Stomach (tissue), 9 donors: ENCODE data around the gene STK33. TPM values are rescaled to one million over a fixed set of nuclear protein-coding genes. Genes with fewer than 3 reads are reported as not detected.

Experiments used
- DNase-seq, 2 donors: peaks; one replicate each; pipeline versions ENCODE4 v3.0.0 to v3.0.0-alpha.2; 2013 to 2019
- H3K27ac ChIP-seq, 5 donors: fragments of 200-600 bp in 4 of 5; sonication (generic) in 4 of 5; one replicate each; pipeline ENCODE4 v1.5.1; 2013 to 2019; ENCODE audit warnings: mild to moderate bottlenecking in 1 of 5, moderate library complexity in 1 of 5
- H3K27me3 ChIP-seq, 3 donors: fragments of 200-600 bp; sonication (generic); one replicate each; pipeline ENCODE4 v1.5.1; 2017 to 2019; ENCODE audit warnings: mixed run types in 1 of 3
- H3K36me3 ChIP-seq, 4 donors: fragments of 200-600 bp; sonication (generic); 1 replicate in 3 of 4; 2 replicates in 1 of 4; pipeline ENCODE4 v1.5.1; 2016 to 2019
- H3K4me1 ChIP-seq, 4 donors: fragments of 200-600 bp; sonication (generic); one replicate each; pipeline ENCODE4 v1.5.1; 2016 to 2019
- H3K4me3 ChIP-seq, 4 donors: fragments of 200-600 bp; sonication (generic) in 3 of 4; one replicate each; pipeline ENCODE4 v1.5.1; 2016 to 2019; ENCODE audit warnings: mild to moderate bottlenecking in 1 of 4
- H3K9me3 ChIP-seq, 4 donors: fragments of 200-600 bp; sonication (generic); one replicate each; pipeline ENCODE4 v1.5.1; 2016 to 2019
- CTCF ChIP-seq, 7 experiments: fragments of 450-650 bp in 4 of 7; fragments of 200-600 bp in 3 of 7; sonication (generic) in 3 of 7; IDR thresholded peaks; one replicate each; pipeline ENCODE4 v1.5.1; 2016 to 2019; ENCODE audit warnings: antibody characterized with exemption in 7 of 7, control low read depth in 2 of 7, mild to moderate bottlenecking in 1 of 7
- EP300 ChIP-seq: sonication (generic); formaldehyde crosslinking; IDR thresholded peaks from one replicate; pipeline ENCODE4 v1.6.1; 2017; ENCODE audit warnings: antibody characterized with exemption
- POLR2A ChIP-seq, 4 donors: fragments of 450-650 bp; IDR thresholded peaks; one replicate each; pipeline ENCODE4 v1.6.1; 2016; ENCODE audit warnings: antibody characterized with exemption in 4 of 4, control low read depth in 2 of 4, mild to moderate bottlenecking in 1 of 4, moderate library complexity in 1 of 4
- POLR2AphosphoS5 ChIP-seq, 3 donors: sonication (generic); formaldehyde crosslinking; IDR thresholded peaks; one replicate each; pipeline ENCODE4 v1.6.1; 2016; ENCODE audit warnings: antibody characterized with exemption in 3 of 3
- WGBS, 5 donors: extraction: QIAGEN DNeasy Blood & Tissue Kit in 3 of 5; methylation state at CpG; one replicate each; pipeline versions ENCODE4 v1.1.5 to v1.1.7; 2013 to 2018; 5-methylcytosine and 5-hydroxymethylcytosine counted together
- intact Hi-C: fragments of 100-400 bp; cut with DNase I; formaldehyde crosslinking; loops from one replicate; pipeline ENCODE4 v1.15.1; 2023; ENCODE audit warnings: low total_unique reads
- polyA plus RNA-seq, 3 donors: library from polyadenylated mRNA; stranded (reverse); fragments of 200-250 nt; gene quantifications; one replicate each; pipeline ENCODE4 v1.2.3, GENCODE V29; 2013
- total RNA-seq, 5 donors: library from RNA; depleted of rRNA; stranded (reverse); fragments of >200 nt; gene quantifications; one replicate each; pipeline versions ENCODE4 v1.1.0 to v1.2.3, GENCODE V29; 2014 to 2016
- donor health status: healthy with polysubstance abuse.
- donor health status: Bipolar disorder and iron deficiency.
- donor health status: healthy.

STK33 gene
- total and polyA plus RNA-seq, 8 donors = 3.1 to 21.3 (median 10.9) TPM; not detected in 1

GRCh38 chr11:8386134-8386864 lies 207.7 kb downstream of the STK33 start:
- no peak overlapping the region for H3K27ac ChIP-seq
- intact Hi-C loops = no loop called here
- no peaks in the 10 kb centered on the region for H3K27me3 ChIP-seq
- H3K9me3 ChIP-seq = no peaks in the 10 kb centered on the region
- WGBS, 5 donors = 91 to 95% (median 91%) methylated on average over 12 of the region's 12 CpGs
- peaks cover 8 to 27% (median 11%) of the 10 kb centered on the region in 4 donors for H3K4me1 ChIP-seq
- TF ChIP-seq CTCF (IDR thresholded peaks at IDR 0.05) (no peak), EP300 (no peak), POLR2A (IDR thresholded peaks at IDR 0.05) (no peak), POLR2AphosphoS5 (IDR thresholded peaks at IDR 0.05) (no peak)
- DNase-seq = no peak
- H3K36me3 ChIP-seq = no peaks in the 10 kb centered on the region
- no peak overlapping the region for H3K4me3 ChIP-seq

GRCh38 chr11:8384199-8384821 lies 209.7 kb downstream of the STK33 start:
- Histone ChIP-seq H3K4me3 (peak overlapping the region in 2 of 4 donors; percentile 4 to 5), H3K36me3 (no peaks in the 10 kb centered on the region), H3K4me1 (peaks cover 6 to 18% (median 8%) of the 10 kb centered on the region in 4 donors), H3K9me3 (no peaks in the 10 kb centered on the region), H3K27me3 (no peaks in the 10 kb centered on the region), H3K27ac (peak overlapping the region in 2 of 5 donors; percentile 41 to 51)
- 46 to 60% (median 58%) methylated on average over 19 of the region's 19 CpGs for WGBS, 5 donors
- intact Hi-C loops = no loop called here
- DNase-seq = peak; percentile 61 to 69
- TF ChIP-seq CTCF (IDR thresholded peaks at IDR 0.05) (peak in 1 of 7 experiments; percentile 18), POLR2AphosphoS5 (IDR thresholded peaks at IDR 0.05) (peak in 1 of 3 donors; percentile 18), EP300 (no peak)

GRCh38 chr11:8383627-8384026 lies 210.4 kb downstream of the STK33 start:
- intact Hi-C loops = no loop called here
- Histone ChIP-seq H3K4me1 (peaks cover 0 to 11% (median 1%) of the 10 kb centered on the region in 4 donors), H3K36me3 (no peaks in the 10 kb centered on the region), H3K27me3 (no peaks in the 10 kb centered on the region), H3K27ac (peak overlapping the region in 1 of 5 donors; percentile 46), H3K4me3 (no peak overlapping the region), H3K9me3 (no peaks in the 10 kb centered on the region)
- DNase-seq = no peak
- TF ChIP-seq POLR2AphosphoS5 (IDR thresholded peaks at IDR 0.05) (no peak), EP300 (no peak), POLR2A (IDR thresholded peaks at IDR 0.05) (no peak)
- WGBS, 5 donors = 91 to 98% (median 95%) methylated on average over 3 of the region's 3 CpGs

GRCh38 chr11:8383227-8383626 lies 210.8 kb downstream of the STK33 start:
- H3K4me3 ChIP-seq = no peak overlapping the region
- H3K27ac ChIP-seq = peak overlapping the region in 1 of 5 donors; percentile 46
- peak in 1 of 2 donors; percentile 0 for DNase-seq
- TF ChIP-seq EP300 (no peak), POLR2A (IDR thresholded peaks at IDR 0.05) (no peak), POLR2AphosphoS5 (IDR thresholded peaks at IDR 0.05) (no peak), CTCF (IDR thresholded peaks at IDR 0.05) (no peak)
- 57 to 88% (median 75%) methylated on average over 1 of the region's 1 CpG for WGBS, 5 donors
- no peaks in the 10 kb centered on the region for H3K9me3 ChIP-seq
- no peaks in the 10 kb centered on the region for H3K27me3 ChIP-seq
- peaks cover 0 to 7% (median 0%) of the 10 kb centered on the region in 4 donors for H3K4me1 ChIP-seq
- intact Hi-C loops = no loop called here
- H3K36me3 ChIP-seq = no peaks in the 10 kb centered on the region
